ES-I3 (cell line): ENCODE measurements around the gene HAGH.
"Not testable (repeated sequence)": the region's sequence is repeated elsewhere in the genome, so short reads cannot be mapped to it uniquely, and the experiment has no call there.

Experiments
- H3K36me3 ChIP-seq: 2 replicates; pipeline ENCODE4 v1.6.1; 2013; ENCODE audit warnings: mild to moderate bottlenecking, low read length, control low read depth, moderate library complexity; ENCODE audit not compliant: insufficient read depth
- H3K4me1 ChIP-seq: 2 replicates; pipeline ENCODE4 v1.6.1; 2013; ENCODE audit warnings: mild to moderate bottlenecking, control low read depth, low read length; ENCODE audit not compliant: insufficient read depth
- H3K9ac ChIP-seq: 2 replicates; pipeline ENCODE4 v1.6.1; 2013; ENCODE audit warnings: low read depth, mild to moderate bottlenecking, low read length, moderate library complexity
- H3K9me3 ChIP-seq: 2 replicates; pipeline ENCODE4 v1.6.1; 2013; ENCODE audit warnings: mild to moderate bottlenecking, low read length, moderate library complexity; ENCODE audit not compliant: control insufficient read depth, insufficient read depth

HAGH gene

DNA sequence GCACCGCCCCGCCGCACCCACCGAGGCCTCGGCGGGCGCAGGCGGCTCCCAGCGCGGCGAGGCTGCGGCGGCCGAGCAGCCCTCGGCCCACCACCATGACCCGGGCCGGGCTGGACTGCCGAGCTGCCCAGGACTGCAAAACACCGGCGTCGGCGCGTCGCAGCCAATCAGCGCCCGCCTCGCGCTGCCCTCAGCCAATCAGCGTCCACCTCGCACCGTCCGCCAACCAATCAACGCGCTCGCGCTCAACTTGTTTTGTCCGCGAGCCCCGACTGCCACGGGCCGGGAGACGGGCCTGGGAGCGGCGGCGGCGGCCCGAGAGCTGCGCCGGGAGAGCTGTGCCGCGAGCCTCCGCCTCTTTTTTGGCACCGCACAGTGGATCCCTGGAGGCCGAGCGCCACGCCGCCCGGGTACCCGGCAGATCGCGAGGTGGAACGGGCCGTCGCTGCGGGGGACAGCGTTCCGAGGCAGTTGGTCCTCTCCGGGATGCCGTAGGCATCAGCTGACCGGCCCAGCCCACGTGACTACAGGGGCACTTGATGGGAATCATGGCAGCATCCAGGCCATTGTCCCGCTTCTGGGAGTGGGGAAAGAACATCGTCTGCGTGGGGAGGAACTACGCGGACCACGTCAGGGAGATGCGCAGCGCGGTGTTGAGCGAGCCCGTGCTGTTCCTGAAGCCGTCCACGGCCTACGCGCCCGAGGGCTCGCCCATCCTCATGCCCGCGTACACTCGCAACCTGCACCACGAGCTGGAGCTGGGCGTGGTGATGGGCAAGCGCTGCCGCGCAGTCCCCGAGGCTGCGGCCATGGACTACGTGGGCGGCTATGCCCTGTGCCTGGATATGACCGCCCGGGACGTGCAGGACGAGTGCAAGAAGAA, at the start of gene HAGH, which contains the start of gene FAHD1:
HAGH (minus strand) TSS at position 135 of the 883 bp plus-strand sequence; CDS start at position 97, 38 bp downstream.
FAHD1 (plus strand) TSS at position 516 of the 883 bp plus-strand sequence; CDS start at position 549, 33 bp downstream.
- Histone ChIP-seq H3K9ac (peak within 1 kb of the TSS; percentile 88), H3K36me3 (no peaks in the 10 kb centered on the region), H3K4me1 (peaks cover 7% of the 10 kb centered on the region; the same call in 1 of the 2 replicates), H3K9me3 (no peaks in the 10 kb centered on the region)

- H3K9me3 ChIP-seq, H3K36me3 ChIP-seq, H3K9ac ChIP-seq, H3K4me1 ChIP-seq: not testable (repeated sequence)
Measured at GRCh38 chr16:1876066-1876465, 49.4 kb upstream of the HAGH start.

DNA sequence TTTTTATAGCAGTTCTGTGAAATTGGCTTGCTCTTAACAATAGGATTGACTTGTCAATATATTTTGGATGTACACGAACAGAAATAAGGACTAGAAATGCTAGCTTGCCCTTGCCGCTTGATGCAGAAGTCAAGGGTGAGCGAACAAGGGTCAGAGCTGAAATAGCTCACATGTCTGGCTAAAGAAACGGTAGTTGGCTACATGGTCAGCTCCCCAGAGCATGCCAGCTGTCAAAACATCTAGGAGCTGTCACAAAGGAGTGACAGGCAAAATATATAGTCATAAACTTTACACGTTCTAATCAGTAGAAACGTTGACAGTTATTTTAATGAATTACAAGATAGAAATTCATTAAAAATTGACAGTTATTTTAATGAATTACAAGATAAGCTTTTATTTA, 48.2 kb upstream of the HAGH start:
- no peaks in the 10 kb centered on the region for H3K9me3 ChIP-seq

DNA sequence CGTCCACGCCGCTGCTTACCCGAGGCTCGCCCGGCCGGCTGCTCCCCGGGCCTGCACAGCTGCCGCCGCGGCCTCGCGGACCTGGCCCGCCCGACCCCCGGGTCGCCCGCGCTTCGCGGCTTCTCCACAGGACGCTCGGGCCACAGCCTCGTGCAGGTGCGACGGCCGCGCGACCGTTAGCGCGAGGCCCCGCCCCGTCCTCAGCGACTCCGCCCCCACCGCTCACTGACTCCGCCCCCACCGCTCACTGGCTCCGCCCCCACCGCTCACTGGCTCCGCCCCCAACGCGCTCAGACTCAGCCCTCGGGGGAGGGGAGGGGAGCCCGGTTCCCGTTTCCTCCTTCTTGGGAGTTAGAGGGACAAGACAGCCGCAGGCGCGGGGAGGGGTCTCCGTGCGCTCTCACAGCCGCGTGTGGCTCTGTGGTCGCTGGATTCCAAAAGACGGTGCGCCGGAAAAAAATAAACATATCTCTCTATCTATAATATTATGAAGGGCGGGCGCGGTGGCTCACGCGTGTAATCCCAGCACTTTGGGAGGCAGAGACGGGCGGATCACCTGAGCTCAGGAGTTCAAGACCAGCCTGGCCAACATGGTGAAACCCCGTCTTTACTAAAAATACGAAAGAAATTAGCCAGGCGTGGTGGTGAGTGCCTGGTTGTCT, 45.5 kb upstream of the HAGH start, which contains the start of gene MEIOB:
MEIOB (minus strand) TSS at position 191 of the 662 bp plus-strand sequence. CDS start 3,989 bp downstream, outside the sequence.
- H3K36me3 ChIP-seq: no peaks in the 10 kb centered on the region
- H3K9ac ChIP-seq: peak within 1 kb of the TSS; percentile 72
- no peaks in the 10 kb centered on the region for H3K9me3 ChIP-seq
- no peaks in the 10 kb centered on the region for H3K4me1 ChIP-seq

More for the DNA sequence above, 48.2 kb upstream of the HAGH start:
- Histone ChIP-seq H3K36me3 (no peaks in the 10 kb centered on the region), H3K9ac (no peak overlapping the region), H3K4me1 (no peaks in the 10 kb centered on the region)

- no peaks in the 10 kb centered on the region for H3K36me3 ChIP-seq
- H3K9ac ChIP-seq: no peak overlapping the region
- no peaks in the 10 kb centered on the region for H3K4me1 ChIP-seq
- no peaks in the 10 kb centered on the region for H3K9me3 ChIP-seq
Measured at GRCh38 chr16:1870365-1871082, 43.9 kb upstream of the HAGH start.

DNA sequence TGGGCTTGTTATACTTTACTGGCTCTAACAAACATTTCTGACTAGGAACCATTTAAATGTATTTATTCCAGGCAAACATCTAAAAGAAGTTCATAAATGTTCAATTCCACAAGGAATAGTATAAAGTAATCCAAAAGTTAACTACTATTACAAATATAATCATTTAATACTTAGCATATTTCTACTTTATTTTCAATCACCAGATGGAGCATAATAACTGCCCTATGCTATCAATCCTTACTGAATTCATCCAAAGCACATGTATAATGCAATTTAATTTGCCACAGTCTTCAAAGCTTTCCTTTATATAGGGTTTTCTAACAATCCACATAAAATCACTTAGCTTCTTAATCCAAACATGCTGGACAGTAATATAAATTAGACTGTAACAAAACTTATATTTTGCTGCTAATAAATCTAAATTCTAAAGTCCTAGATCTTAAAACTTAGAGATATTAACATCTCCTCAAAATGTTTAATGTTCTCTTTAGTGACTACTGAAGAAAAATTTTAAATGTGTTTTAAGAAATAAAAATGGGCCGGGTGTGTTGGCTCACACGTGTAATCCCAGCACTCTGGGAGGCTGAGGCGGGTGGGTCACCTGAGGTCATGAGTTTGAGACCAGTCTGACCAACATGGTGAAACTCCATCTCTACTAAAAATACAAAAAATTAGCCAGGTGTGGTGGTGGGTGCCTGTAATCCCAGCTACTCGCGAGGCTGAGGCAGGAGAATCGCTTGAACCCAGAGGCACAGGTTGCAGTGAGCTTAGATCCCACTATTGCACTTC, 39.5 kb upstream of the HAGH start:
- no peaks in the 10 kb centered on the region for H3K9me3 ChIP-seq
- no peaks in the 10 kb centered on the region for H3K36me3 ChIP-seq

GRCh38 chr16:1863681-1864460, 37.2 kb upstream of the HAGH start:
- Histone ChIP-seq H3K36me3 (no peaks in the 10 kb centered on the region), H3K9me3 (no peaks in the 10 kb centered on the region), H3K4me1 (no peaks in the 10 kb centered on the region), H3K9ac (no peak overlapping the region)

More for the DNA sequence above, 39.5 kb upstream of the HAGH start:
- Histone ChIP-seq H3K4me1 (no peaks in the 10 kb centered on the region), H3K9ac (no peak overlapping the region)

DNA sequence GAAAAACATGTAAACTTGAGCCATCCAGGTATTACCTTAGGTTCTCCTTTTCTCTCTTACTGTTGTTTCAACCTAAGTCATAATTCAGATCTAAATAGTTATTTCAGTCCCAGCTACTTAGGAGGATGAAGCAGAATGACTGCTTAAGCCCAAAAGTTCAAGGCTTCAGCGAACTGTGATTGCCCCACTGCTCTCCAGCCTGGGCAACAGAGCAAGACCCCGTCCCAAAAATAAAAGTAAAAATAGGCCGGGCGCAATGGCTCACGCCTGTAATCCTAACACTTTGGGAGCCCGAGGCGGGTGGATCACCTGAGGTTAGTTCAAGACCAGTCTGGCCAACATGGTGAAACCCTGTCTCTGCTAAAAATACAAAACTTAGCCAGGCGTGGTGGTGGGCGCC, 35.8 kb upstream of the HAGH start:
- H3K9ac ChIP-seq: no peak overlapping the region
- H3K9me3 ChIP-seq: no peaks in the 10 kb centered on the region
- H3K36me3 ChIP-seq: no peaks in the 10 kb centered on the region
- H3K4me1 ChIP-seq: no peaks in the 10 kb centered on the region

DNA sequence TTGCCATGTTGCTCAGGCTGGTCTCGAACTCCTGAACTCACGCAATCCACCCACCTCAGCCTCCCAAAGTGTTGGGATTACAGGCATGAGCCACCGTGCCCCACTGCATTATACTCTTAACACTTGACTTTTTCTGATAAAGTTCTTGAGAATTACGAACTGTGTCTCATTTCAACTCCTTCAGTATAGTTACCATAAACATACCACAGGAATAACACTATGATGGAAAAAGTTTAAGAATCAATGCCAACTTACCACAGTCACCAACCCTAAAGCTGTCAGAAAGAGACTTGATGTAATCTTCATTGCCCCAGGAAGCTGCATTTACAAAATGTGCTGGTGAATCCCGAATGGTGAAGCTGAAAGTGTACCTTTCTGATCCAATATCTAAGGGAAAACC, 35.1 kb upstream of the HAGH start:
- no peaks in the 10 kb centered on the region for H3K9me3 ChIP-seq
- no peaks in the 10 kb centered on the region for H3K36me3 ChIP-seq
- H3K4me1 ChIP-seq: no peaks in the 10 kb centered on the region
- no peak overlapping the region for H3K9ac ChIP-seq

DNA sequence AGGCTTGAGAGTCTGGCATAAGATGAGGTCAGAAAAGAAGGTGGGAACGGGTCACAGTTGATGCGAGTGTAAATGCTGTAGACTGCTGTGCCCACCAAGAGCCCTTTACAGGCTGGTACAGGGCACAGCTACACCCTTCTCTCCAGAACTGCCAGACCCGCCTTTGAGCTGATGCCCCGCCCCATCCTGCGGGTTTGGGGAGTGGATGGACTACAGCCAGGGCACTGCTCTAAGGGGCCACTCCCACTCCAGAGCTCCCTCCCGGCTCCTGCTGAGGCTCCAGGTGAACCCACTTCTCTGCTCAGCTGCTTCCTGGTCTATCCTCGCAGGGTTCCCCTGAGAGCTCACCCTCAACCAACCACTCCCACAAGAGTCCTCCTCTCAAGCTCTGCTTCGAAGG, 33.0 kb upstream of the HAGH start:
- H3K9ac ChIP-seq: no peak overlapping the region
- no peaks in the 10 kb centered on the region for H3K36me3 ChIP-seq
- no peaks in the 10 kb centered on the region for H3K9me3 ChIP-seq
- no peaks in the 10 kb centered on the region for H3K4me1 ChIP-seq

DNA sequence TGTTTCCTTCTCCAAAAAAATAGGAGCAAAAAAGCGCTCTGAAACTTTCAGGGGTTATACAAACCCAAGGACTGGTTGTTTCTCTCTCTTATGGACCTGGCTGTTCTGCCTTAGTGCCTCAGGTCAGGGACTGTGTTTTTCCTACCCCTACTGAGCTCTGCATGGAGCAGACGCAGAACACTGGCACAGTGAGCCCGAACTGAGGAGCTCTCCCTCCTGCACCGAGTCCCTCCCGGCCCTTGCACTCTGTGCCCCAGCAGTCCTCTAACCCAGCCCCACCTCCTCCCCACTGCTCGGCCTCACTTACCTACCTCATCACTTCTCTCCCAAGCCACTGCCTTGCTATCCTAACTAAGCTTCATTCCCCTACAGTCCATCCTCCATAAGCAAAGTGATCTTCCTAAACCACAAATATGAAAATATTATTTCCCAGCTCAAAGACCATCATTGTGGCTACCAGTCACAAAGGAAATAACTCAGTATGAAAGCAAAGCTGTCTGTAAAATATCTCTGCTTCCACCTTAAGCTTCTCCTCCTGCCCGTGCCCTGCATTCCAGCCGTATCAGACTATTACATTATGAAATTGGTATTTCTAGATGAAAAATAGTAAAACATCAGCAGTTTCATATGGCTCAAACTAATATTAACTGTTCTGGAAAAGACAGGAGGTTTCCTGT, 31.7 kb upstream of the HAGH start:
- no peaks in the 10 kb centered on the region for H3K9me3 ChIP-seq
- H3K4me1 ChIP-seq: no peaks in the 10 kb centered on the region
- H3K36me3 ChIP-seq: no peaks in the 10 kb centered on the region
- no peak overlapping the region for H3K9ac ChIP-seq

DNA sequence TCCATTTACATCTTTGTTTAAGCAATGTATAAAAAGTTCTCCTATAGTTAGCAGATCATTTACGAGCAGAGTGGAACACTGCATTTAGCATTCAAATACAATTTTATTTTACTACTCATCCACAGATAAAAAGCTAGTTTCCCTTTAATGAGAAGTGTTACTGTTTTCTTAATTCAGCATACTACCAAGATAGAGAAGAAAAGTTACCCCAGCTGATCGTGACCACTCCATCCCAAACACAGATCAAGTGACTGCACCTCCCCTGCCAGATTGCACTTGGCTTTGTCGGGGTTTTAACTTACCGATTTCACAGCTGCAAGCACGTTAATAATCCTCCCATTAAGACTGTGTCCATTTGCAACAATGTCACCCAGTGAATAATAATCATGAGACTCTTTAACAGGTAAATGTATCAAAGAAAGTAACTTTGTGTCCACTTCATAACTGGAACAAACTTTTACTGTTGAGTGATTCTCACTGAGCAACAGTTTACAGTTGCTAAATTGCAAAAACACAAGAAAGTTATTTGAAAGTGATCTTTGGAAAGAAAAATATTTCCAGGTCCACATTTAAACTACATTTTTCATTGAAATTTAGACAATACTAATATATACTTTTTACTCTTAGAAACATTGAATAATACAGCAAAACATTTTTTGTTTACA, 30.9 kb upstream of the HAGH start:
- Histone ChIP-seq H3K9me3 (no peaks in the 10 kb centered on the region), H3K36me3 (no peaks in the 10 kb centered on the region), H3K4me1 (no peaks in the 10 kb centered on the region), H3K9ac (no peak overlapping the region)
